ENCODE data around the gene IL36B.

Gene IL36B

DNA sequence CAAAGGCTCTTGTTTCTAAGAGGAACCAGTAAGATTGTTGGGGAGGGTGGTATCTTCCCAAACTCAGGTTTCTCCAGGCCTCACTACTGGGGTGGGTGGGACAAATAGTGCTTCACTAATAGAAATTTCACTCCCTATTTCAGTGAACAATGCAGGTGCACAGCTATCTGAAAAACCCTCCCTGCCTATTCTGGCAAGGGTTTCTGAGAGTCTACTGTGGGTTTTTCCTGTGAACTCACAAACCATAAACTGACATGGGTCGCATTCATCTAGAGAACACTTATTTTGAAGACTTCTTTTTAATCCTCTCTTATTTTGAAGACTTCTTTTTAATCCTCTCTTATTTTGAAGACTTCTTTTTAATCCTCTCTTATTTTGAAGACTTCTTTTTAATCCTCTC is 43.0 kb downstream of the IL36B start:
- DNase-seq (ENCODE audit: low spot score), result no peak

DNA sequence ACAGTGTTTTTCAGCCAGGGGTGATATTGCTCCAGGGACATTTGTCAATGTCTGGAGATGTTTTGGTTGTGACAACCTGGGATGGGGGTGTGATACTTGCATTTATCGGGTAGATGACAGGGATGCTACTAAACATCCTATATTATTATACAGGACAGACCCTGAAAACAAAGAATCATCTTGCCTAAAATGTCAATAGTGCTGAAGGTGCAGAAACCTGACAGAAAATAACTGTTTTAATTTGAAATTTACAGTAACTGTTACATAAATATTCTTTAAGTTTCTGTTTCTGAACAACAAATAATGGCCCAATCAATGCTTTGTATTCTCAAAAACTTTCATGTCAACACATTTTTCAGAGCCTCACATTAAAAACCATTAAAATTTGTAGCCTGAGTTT is 45.4 kb downstream of the IL36B start:
- DNase-seq (ENCODE audit: low spot score), result no peak

DNA sequence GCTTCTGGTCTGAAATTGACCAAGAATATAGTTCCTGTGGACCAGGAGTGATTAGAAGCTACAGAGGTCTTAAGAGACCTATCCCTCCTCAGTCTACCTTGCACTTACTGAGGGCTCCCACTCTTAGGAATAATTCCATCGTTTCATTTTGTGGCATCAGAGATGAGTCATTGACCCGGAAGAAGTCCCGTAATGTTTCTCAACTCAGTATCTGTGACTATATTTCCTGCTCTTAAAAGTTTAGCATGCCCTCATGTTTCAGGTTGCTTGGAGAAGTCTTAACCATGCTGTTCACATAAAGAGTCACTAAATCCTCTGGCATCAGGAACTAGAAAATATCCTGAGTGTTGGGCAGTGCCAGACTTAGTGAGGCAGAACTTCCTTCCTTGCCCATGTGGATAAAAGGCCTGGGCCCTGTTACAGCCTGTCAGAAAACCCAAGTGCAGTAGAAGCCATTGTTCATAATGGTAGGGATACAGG is 47.6 kb downstream of the IL36B start, which contains the start of gene IL36A:
TSS of gene IL36A (plus strand) at position 430 of the 480 bp plus-strand sequence. CDS start 413 bp downstream, outside the sequence.
- no peak for DNase-seq (ENCODE audit: low spot score)

DNA sequence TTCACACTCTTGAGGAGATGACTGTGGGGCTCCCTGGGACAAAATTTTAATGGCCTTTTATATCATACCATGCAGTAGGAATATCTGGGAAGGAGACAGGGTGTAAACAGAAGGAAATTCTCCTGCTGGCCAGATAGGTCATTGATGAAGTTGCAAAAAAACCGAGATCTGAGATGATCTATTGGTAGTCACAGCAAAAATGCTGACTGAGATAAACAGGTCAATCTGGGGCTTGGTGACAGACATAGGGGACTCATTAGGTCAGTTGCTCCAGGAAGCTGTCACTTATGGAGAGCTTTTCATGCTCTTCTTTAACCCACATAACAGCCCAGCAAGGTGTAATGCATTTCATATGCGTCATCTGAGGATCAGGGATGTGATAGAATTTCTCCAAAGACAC is 50.0 kb downstream of the IL36B start:
- no peak for DNase-seq (ENCODE audit: low spot score)

DNA sequence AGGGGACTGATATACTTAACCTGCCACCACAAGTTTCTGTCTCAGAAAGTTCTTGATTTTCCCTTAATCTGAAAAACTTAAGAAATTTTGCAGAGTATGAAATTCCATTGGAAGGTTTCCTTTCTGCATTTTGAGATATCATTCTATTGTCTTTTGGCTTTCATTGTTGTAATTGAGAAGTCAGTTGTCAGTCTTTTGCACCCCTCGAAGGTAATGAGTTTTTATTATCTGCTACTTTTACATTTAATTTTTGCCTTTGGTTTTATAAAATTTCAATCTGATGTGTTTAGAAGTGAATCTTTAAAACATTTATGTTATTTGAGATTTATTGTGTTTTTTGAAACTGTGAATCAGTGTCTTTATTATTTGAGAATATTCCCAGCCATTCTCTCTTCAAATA is 52.2 kb downstream of the IL36B start:
- no peak for DNase-seq (ENCODE audit: low spot score)

DNA sequence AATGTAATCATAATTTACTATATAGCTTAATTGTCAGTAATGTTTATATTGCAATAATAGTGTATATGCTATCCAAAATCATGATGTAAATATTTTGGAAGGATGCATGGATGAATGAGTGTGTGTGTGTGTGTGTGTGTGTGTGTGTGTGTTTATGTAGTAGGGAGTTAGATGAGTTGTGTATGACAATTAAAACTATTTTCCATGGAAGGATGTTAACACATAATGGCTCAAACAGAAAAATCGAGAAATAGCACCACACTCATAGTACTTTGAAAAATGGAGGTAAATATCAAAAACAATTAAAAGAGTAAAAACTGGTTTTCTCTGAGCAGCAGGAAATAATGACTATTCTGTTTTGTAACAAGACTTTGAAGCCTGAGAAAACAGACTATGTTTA is 55.5 kb downstream of the IL36B start:
- DNase-seq (ENCODE audit: low spot score), result no peak

DNA sequence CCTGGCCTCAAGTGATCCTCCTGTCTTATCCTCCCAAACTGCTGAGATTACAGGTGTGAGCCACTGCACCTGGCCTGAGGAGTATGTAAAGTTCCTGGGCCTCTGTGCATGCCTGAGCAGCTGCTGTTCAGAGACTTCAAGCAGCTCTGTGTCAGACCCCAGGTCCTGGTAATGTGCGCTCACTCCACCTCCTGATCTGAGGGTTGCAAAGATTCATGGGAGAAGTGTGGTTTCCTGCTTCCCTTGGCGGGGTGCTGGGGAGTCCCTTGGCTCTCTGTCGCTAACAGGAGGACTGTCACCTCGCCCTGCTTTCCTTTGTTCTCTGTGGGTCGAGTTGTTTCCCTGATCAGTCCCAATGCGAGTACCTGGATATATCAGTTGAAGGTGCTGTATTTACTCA is 56.0 kb downstream of the IL36B start:
- peak; percentile 80 for DNase-seq (ENCODE audit: low spot score)

DNA sequence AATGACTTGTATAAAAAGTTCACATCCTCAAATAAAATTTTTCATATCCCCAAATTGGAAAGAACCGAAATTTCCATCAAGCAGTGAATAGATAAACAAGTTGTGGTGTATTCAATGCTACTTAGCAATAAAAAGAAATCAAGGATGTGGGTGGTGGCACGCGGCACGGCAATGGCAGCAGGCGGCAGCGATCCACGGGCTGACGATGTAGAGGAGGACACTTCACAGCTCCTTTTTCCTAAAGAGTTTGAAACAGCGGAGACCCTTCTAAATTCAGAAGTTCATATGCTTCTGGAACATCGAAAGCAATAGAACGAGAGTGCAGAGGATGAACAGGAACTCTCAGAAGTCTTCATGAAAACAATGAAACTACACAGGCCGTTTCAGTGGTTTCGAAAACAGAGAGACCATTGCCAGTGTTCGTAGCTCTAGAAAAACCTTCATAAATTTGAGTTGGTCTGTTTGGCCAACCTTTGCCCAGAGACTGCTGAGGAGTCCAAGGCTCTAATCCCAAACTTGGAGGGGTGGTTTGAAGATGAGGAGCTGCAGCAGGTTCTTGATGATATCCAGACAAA is 57.2 kb downstream of the IL36B start:
- DNase-seq (ENCODE audit: low spot score), result peak; percentile 25

DNA sequence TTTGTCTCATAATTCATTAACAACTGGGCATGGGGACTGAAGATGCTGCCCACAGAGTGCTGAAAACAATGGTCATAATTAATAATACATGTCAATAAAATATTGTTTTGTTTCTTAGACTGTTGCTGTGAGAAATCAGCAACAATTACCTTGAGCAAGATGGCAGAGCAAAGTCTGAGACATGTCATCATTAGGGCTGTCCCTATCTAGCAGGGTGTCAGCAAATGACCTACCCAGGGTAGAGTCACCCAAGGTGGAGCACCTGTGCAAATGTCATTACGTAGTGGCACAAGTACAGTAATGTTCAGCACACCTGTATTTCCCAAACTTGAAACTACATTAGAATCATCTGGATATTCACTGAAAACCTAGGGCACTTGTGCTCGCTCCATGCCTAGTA is 58.0 kb downstream of the IL36B start:
- no peak for DNase-seq (ENCODE audit: low spot score)

DNA sequence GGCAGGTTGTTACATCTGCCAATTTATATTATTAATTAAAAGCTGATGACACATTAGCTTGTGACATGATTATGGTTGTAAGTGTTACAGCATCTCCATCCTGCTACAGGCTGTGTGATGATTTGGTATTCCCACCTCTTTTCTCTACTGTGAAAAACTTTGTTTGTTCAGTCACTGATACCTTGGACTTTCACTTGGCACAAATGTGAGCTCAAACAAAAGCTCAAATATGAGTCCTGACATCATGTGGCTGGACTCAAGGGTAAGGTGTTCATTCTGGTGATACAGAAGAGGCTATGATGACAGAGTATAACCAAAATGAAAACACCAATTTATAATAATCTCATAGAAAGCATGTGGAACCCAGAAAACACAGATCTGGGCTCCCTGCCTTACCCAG is 58.8 kb downstream of the IL36B start:
- DNase-seq (ENCODE audit: low spot score), result no peak

DNA sequence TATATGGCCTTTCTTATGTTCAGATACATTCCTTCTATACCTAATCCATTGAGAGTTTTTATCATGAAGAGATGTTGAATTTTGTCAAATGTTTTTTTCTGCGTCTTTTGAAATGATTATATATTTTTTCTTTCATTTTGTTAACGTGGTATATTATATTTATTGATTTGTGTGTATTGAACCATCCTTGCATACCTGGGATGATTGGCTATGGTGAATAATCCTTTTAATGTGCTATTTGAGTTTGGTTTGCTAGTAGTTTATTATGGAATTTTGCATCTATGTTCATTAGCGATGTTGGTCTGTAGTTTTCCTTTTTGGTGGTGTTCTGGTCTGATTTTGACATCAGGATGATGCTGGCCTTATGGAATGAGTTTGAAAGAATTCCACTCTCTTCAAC is 63.1 kb downstream of the IL36B start:
- no peak for DNase-seq (ENCODE audit: low spot score)

DNA sequence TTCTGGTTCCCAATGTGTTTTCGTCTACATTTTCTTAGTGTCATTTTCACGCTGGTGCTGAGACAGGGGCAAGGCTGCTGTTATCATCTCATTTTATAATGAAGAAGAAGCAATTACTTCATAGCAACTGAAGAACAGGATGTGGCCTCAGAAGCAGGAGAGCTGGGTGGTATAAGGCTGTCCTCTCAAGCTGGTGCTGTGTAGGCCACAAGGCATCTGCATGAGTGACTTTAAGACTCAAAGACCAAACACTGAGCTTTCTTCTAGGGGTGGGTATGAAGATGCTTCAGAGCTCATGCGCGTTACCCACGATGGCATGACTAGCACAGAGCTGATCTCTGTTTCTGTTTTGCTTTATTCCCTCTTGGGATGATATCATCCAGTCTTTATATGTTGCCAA is 67.6 kb downstream of the IL36B start:
- peak; percentile 33 for DNase-seq (ENCODE audit: low spot score)

DNA sequence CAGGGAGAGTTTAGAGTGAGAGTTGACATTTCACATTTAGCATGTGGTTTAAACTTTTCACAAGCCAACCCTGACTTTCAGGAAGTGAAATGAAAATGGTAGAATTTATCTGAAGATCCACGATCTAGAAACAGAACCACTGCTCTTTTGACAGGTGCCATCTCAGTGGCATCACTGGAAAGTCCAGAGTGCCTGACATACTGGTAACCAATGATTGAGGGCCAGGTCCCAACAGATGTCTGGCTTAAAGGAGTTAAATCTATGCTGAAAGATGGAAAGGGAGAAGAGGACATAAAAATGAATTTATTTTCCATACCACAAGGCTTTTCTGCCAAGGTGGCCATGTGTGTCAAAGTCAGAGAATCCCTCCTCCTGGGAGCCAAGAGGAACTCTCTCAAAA is 72.1 kb downstream of the IL36B start:
- DNase-seq (ENCODE audit: low spot score), result no peak

DNA sequence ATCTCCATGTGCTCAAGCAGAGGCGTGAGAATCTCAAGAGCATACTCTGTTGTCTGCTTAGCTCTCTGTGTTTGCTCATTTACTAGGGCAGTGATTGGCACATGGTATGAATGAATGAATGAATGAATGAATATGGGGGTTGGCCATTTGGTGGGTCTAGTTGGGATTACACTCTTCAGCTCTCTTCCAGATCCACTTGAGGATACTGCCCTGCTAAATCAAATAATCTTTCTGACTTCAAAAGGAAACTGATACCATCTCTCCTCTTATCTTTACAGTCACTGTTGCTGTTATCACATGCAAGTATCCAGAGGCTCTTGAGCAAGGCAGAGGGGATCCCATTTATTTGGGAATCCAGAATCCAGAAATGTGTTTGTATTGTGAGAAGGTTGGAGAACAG is 72.9 kb downstream of the IL36B start:
- no peak for DNase-seq (ENCODE audit: low spot score)

DNA sequence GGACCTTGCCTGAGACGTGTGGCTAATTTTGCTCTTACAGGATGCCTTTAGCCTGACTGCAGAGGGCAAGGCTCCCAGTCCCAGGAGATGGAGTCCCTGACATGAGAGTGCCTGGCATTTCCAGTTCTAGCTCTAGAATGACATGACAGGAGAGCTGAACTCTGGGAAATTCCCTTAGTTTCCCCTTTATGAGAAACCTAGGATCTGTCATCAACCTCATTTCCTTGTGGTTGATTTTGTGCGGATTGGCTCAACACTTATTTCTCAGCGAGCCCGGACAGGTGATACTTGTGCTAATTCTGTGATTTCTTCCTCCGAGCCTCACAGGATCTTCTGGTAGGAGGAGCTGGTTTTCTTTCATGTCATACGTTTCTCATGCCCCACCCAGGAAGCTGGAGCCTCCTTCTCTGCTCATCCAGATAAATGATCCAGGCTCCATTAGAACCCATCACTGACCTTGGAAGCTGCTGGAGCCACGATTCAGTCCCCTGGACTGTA is 75.1 kb downstream of the IL36B start, which contains the start of gene IL36G:
TSS of gene IL36G (plus strand) at position 448 of the 498 bp plus-strand sequence. CDS start 633 bp downstream, outside the sequence.
- DNase-seq (ENCODE audit: low spot score), result no peak

Data from CD4-positive, alpha-beta T cell treated with Interleukin-2 at 100 ng/mL for 4 hours (primary cell).